DMS 273 treated with DMSO at 0.1 percent for 48 hours (cell line): ENCODE measurements around the gene ATRNL1.

Experiments
- DNase-seq: peaks from one replicate; lab custom pipeline; 2025; lab: John Stamatoyannopoulos, UW

The ATRNL1 gene

DNA sequence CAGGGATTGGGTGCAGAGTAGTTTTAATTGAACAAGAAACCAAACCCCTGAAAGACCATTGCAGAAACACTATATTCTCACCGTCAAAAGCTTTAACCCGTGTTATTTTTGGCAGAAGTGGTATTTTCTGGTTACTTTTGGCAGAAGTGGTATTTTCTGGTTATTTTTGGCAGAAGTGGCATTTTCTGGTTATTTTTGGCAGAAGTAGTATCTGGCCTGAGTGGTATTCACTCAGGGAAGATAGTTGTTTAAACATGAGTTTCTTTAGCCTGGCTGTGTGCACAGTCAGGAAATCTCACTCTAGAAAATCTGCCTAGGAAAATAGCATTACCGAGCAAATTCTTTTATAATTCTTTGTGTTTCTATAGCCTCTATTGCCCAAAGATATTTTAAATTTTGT is 857.2 kb downstream of the ATRNL1 start:
- DNase-seq: no peak

DNA sequence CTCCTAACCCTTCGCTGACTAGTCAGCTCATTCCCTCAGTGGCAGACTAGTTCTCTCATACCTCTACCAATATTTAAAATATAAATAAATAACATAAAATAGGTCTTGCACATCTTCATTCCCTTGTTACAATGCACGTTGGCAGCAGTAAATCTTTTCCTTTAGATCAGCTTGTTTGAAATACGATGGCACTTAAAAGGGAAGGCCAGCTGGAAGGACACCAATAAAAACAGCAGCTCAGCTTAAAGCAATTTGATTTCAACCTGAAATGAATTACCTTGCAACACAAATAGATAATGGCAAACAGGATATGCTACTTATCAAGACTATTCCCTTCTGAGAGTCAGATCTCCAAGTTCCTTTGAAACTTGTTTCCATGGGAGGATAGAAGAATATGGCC is 858.1 kb downstream of the ATRNL1 start:
- DNase-seq: no peak

DNA sequence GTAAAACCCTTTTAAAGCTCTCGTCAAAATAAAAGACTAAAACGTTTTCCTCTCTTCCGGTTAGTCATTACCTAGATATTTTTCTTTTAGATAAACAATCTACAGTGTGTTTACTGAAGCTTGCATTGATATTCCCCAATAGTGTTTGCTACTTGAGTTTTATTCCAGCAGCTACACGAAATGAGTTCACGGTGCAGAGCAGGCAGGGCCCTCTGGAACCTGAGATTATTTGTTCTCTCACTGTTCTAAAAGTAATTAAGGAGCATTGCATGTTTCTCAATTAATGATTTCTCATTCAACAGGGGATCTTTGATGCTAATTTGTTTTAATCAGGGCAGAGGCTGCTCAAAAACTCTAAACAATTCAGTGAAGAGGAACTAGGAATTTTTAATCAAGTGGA is 860.1 kb downstream of the ATRNL1 start:
- DNase-seq: no peak

DNA sequence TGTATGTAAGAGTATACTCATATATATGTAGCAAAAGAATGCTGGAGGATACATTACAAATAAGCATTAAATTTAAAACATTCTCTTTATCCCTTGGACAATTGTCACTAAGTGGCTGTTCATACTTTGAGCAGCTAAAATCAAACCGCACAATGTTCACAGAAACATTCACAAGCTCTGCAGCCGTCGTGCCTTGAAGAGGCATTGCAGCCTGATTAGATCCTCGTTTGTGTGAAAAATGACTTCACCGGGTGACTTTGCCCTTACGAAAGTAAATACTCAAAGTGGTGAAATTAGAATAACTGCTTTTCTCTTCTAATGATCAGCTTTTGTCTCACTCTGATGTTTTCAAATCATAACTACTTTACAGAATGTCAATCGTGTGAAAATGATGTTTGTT is 860.8 kb downstream of the ATRNL1 start:
- DNase-seq: no peak

GRCh38 chr10:115956225-115957011 is 863.3 kb downstream of the ATRNL1 start:
- DNase-seq: no peak

DNA sequence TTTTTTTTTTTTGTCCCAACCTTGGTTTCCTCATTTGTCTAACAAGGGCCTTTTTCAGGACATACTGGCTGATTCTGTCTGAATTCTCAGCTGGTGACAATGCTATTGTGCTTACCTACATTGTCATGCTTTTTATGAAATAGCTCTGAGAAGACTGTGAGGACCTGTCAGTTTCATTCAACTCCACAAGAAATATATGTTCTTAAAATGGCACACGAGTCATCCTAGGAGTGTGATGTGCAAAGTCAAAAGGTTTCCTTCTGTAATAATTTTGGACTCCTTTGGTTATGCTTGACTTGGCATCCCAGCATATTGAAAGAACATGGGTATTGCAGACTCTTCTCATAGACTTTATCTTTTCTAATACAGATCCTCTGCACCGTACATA is 863.8 kb downstream of the ATRNL1 start:
- DNase-seq: no peak

GRCh38 chr10:115957786-115958442 is 864.7 kb downstream of the ATRNL1 start:
- DNase-seq: no peak

GRCh38 chr10:115963848-115964247 is 870.7 kb downstream of the ATRNL1 start:
- DNase-seq: peak; percentile 48

DNA sequence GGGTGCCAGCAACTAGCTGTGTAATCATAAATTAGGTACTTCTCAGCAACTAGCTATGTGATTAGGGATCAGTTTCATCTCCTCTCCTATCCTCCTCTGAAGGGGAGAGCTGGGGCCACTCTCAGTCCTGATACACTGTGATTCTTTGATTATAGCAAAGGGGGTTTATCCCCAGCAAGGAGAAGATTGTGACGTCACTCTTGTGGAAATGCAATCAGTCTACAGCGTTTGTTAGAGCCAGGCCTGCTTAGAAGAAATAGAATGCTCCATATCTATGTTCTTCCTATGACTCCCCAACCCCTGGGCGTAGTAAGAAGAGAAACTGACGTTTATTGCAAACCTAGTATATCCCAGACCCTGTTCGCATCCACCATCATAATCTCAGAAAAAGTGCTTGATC is 871.7 kb downstream of the ATRNL1 start:
- no peak for DNase-seq

- no peak for DNase-seq
Measured at GRCh38 chr10:115965376-115965775, 872.2 kb downstream of the ATRNL1 start.

DNA sequence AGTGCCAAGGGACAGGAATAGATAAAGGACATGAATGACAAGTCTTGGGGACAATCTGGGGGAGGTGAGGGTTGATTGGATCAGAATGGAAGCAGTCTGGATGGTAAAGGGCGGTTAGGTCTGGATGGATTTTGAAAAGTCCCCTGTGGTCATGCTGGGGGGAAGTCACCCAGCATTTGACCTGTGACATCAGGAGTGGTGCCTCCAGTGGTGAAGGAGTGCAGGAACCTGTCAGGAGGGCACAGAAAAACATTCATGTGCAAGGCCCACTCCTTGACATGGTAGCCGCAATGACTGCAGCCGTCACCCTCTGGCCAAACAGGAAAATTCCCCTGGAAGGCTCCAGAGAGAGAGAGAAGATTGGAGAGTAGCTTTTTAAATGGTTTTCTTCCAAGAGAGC is 875.1 kb downstream of the ATRNL1 start:
- DNase-seq: no peak

DNA sequence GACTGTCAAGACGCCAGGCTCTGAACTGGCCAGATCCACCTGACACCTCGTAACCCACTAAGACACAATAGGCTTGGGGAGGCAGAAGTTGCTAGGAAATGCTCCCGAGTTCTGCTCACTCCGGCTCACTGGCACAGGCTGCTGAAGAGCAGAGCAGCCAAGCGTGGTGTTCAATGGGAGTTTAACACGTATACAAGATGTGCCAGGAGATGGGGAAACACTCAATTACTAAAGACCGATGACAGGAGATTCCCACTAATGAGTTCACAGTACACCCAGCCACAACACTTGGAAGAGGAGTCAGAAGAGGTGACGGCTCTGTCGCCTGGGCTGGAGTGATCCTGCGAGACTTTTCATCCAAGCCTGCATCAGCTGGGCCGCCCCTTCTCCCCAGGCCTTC is 876.4 kb downstream of the ATRNL1 start:
- DNase-seq: no peak

DNA sequence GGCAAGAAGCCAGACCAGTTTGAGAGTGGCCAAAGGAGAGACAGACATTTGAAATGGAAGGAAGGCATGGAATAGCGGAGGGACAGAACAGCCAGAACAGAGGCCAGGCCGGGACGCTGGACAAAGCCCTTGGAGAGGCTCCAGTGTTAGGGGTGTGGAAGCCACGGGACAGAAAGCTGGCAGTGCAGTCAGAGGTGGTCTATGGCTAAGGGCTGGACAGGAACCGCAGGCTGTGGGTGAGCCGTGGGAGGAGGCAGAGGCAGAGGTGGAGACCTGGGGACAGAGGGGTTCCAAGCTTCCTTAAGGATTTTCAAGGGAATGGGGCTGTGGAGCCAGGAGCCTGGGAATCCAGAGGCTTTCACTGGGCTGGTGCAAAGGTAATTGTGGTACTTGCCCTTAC is 878.8 kb downstream of the ATRNL1 start:
- DNase-seq: no peak

- DNase-seq: no peak
Measured at GRCh38 chr10:115972426-115972825, 879.3 kb downstream of the ATRNL1 start.

DNA sequence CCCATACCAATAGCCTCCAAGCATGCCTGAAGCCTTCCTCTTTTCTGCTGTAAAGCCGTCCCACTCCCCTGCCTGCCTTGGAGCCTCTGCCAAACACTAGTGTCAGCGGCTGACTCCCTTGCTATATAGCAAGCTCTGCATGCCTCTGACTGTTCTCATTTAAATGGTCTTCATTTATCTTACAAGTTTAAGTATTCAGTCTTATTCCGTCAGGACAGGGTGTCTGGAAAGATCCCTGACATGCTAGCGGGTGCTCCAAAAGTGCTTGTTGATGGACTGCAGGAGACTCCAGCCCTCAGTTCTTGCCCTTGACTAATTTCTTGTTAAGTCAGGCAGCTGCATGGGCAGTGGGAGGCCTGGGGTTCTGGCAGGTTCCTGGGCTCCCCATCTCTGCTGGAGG is 881.2 kb downstream of the ATRNL1 start:
- DNase-seq: no peak

GRCh38 chr10:115974816-115975430 is 881.8 kb downstream of the ATRNL1 start:
- no peak for DNase-seq

DNA sequence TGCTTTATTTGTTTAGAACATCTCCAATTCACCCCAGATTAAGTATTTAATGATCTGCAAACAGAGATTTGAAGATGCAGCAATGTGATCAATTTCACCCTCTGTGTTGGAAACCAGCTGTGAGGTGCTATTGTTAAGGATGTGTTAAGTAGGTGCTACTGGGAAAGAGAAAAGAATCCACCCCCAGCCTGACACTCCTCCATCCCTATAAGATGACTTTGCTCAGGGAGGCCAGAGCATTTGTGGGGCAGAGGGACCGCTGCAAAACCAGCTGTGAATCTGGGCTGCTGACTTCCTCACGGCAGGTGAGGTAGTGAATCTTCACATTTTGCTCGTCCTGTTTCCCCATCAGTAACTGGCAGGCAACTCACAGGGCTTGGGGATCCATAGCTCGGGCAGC is 882.3 kb downstream of the ATRNL1 start:
- DNase-seq: no peak

DNA sequence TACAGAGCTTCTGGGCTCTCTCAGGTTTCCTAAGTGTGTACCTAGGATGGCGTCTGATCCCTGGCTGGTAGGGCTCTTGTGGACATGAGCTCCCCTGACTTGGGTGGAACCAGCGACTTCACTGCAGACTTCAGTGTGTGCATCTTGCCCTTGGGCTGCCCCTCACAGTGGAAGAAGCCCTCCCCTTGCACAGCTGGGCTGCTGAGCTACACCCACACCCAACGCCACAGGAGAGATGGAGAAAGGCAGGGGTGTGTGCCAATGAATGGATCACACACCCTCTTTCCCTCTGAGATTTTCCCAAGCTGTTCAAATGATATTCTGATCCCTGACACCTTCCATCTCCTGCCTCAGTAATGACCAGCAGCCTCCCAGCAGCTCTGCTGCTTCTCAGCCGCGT is 883.2 kb downstream of the ATRNL1 start:
- DNase-seq: no peak

GRCh38 chr10:115977855-115978254 is 884.7 kb downstream of the ATRNL1 start:
- DNase-seq: no peak

GRCh38 chr10:115979576-115979975 is 886.4 kb downstream of the ATRNL1 start:
- DNase-seq: no peak

GRCh38 chr10:115980470-115980869 is 887.3 kb downstream of the ATRNL1 start:
- no peak for DNase-seq

- no peak for DNase-seq
Measured at GRCh38 chr10:115981081-115981480, 887.9 kb downstream of the ATRNL1 start.

GRCh38 chr10:115982076-115982475 is 888.9 kb downstream of the ATRNL1 start:
- DNase-seq: no peak
